WTC11 (cell line): ENCODE results near the gene DHX38. TPM values are rescaled to one million over a fixed set of nuclear protein-coding genes. Genes with fewer than 3 reads are reported as not detected.

Experiments
- ATAC-seq: fragments of 200-7000 bp; cut with Tn5 transposase; 2 replicates; pipeline ENCODE4 v1.10.0; 2021; ENCODE audit warnings: mild to moderate bottlenecking, moderate library complexity
- CTCF ChIA-PET: fragments of 300-600 bp; sonication (Branson Sonifier 250); formaldehyde crosslinking; loops from one replicate; lab custom pipeline; 2021; ENCODE audit warnings: antibody characterized with exemption; lab: Charles Lee
- POLR2A ChIA-PET: fragments of 350-600 bp; sonication (Branson Sonifier 250); formaldehyde crosslinking; loops from one replicate; lab custom pipeline; 2021; ENCODE audit warnings: antibody characterized with exemption; lab: Charles Lee
- DNase-seq: peaks from one replicate; pipeline ENCODE4 v3.0.0; 2021; ENCODE audit warnings: low spot score
- H3K27ac Mint-ChIP-seq: 2 replicates; pipeline ENCODE4 v1.8.0; 2021; ENCODE audit warnings: mixed read lengths
- H3K27me3 Mint-ChIP-seq: 2 replicates; pipeline ENCODE4 v1.8.0; 2021; ENCODE audit warnings: low read depth, mild to moderate bottlenecking, moderate library complexity, mixed read lengths
- H3K36me3 Mint-ChIP-seq: 2 replicates; pipeline ENCODE4 v1.8.0; 2021; ENCODE audit warnings: mixed read lengths
- H3K4me1 Mint-ChIP-seq: 2 replicates; pipeline ENCODE4 v1.8.0; 2022; ENCODE audit warnings: mixed read lengths
- H3K4me3 Mint-ChIP-seq: 2 replicates; pipeline ENCODE4 v1.8.0; 2021; ENCODE audit warnings: mild to moderate bottlenecking, moderate library complexity, mixed read lengths
- H3K9me3 Mint-ChIP-seq: 2 replicates; pipeline ENCODE4 v1.8.0; 2021; ENCODE audit warnings: mixed read lengths
- AFF4 ChIP-seq: sonication (generic); formaldehyde crosslinking; IDR thresholded peaks from 2 replicates; pipeline ENCODE4 v1.8.1; 2023; ENCODE audit warnings: mild to moderate bottlenecking, missing genetic modification reagents, borderline replicate concordance
- GTF2I ChIP-seq: fragments of 250-450 bp; sonication (Bioruptor Pico); conservative IDR thresholded peaks from 2 replicates; pipeline ENCODE4 v1.4.0; 2021; ENCODE audit warnings: mild to moderate bottlenecking
- JUN ChIP-seq: sonication (generic); formaldehyde crosslinking; IDR thresholded peaks from 2 replicates; pipeline ENCODE4 v1.8.0; 2023; ENCODE audit warnings: mild to moderate bottlenecking, missing genetic modification reagents
- MYBL2 ChIP-seq: sonication (generic); formaldehyde crosslinking; IDR thresholded peaks from 2 replicates; pipeline ENCODE4 v1.8.1; 2023; ENCODE audit warnings: mild to moderate bottlenecking, moderate library complexity, missing genetic modification reagents
- NFYB ChIP-seq: sonication (generic); formaldehyde crosslinking; conservative IDR thresholded peaks from 2 replicates; pipeline ENCODE4 v1.8.0; 2022; ENCODE audit warnings: low read depth, missing genetic modification reagents
- NR3C1 ChIP-seq: sonication (generic); formaldehyde crosslinking; conservative IDR thresholded peaks from 2 replicates; pipeline ENCODE4 v1.8.1; 2023; ENCODE audit warnings: low read depth, mild to moderate bottlenecking, missing genetic modification reagents
- OVOL2 ChIP-seq: fragments of 250-450 bp; sonication (Bioruptor Pico); IDR thresholded peaks from 2 replicates; pipeline ENCODE4 v1.9.0; 2021; ENCODE audit warnings: mild to moderate bottlenecking, borderline replicate concordance
- SMAD4 ChIP-seq: sonication (generic); formaldehyde crosslinking; IDR thresholded peaks from 2 replicates; pipeline ENCODE4 v1.8.0; 2022; ENCODE audit warnings: mild to moderate bottlenecking, missing genetic modification reagents
- SP1 ChIP-seq: sonication (generic); formaldehyde crosslinking; conservative IDR thresholded peaks from 2 replicates; pipeline ENCODE4 v1.8.1; 2022; ENCODE audit warnings: missing genetic modification reagents
- TP53 ChIP-seq: sonication (generic); formaldehyde crosslinking; IDR thresholded peaks from 2 replicates; pipeline ENCODE4 v1.8.1; 2023; ENCODE audit warnings: mild to moderate bottlenecking, missing genetic modification reagents
- ZNF138 ChIP-seq: sonication (generic); formaldehyde crosslinking; conservative IDR thresholded peaks from 2 replicates; pipeline ENCODE4 v1.8.1; 2022; ENCODE audit warnings: mild to moderate bottlenecking, moderate library complexity, missing genetic modification reagents
- ZNF281 ChIP-seq: sonication (generic); formaldehyde crosslinking; IDR thresholded peaks from 2 replicates; pipeline ENCODE4 v1.8.0; 2023; ENCODE audit warnings: mild to moderate bottlenecking, missing genetic modification reagents
- ZNF396 ChIP-seq: fragments of 250-450 bp; sonication (Bioruptor Pico); IDR thresholded peaks from 2 replicates; pipeline ENCODE4 v1.8.0; 2021; ENCODE audit warnings: mild to moderate bottlenecking, moderate library complexity, borderline replicate concordance
- ZNF416 ChIP-seq: fragments of 250-450 bp; sonication (Bioruptor Pico); IDR thresholded peaks from 2 replicates; pipeline ENCODE4 v1.9.0; 2021; ENCODE audit warnings: mild to moderate bottlenecking, inconsistent platforms
- ZSCAN18 ChIP-seq: fragments of 250-450 bp; sonication (Bioruptor Pico); IDR thresholded peaks from 2 replicates; pipeline ENCODE4 v2.1.2; 2022; ENCODE audit warnings: mild to moderate bottlenecking, moderate library complexity
- total RNA-seq: library from RNA; stranded (reverse); gene quantifications from 3 replicates; pipeline ENCODE4 v1.2.3, GENCODE V29; 2021
- TF ChIP-seq, protein P1 (sequence below): sonication (generic); formaldehyde crosslinking; IDR thresholded peaks from 2 replicates; pipeline ENCODE4 v1.8.1; 2022; ENCODE audit warnings: low read depth, missing genetic modification reagents, borderline replicate concordance
- TF ChIP-seq, protein P2 (sequence below): sonication (generic); formaldehyde crosslinking; IDR thresholded peaks from 2 replicates; pipeline ENCODE4 v1.8.0; 2022; ENCODE audit warnings: mild to moderate bottlenecking, missing genetic modification reagents
- TF ChIP-seq, protein P3 (sequence below): sonication (generic); formaldehyde crosslinking; conservative IDR thresholded peaks from 2 replicates; pipeline ENCODE4 v1.8.1; 2023; ENCODE audit warnings: mild to moderate bottlenecking, low read depth, missing genetic modification reagents, moderate library complexity
- TF ChIP-seq, protein P4 (sequence below): fragments of 250-450 bp; sonication (Bioruptor Pico); IDR thresholded peaks from 2 replicates; pipeline ENCODE4 v1.8.0; 2021; ENCODE audit warnings: mild to moderate bottlenecking

DHX38 gene
- total RNA-seq, 1 experiment from 2014 or later, result 91.7 TPM

DNA sequence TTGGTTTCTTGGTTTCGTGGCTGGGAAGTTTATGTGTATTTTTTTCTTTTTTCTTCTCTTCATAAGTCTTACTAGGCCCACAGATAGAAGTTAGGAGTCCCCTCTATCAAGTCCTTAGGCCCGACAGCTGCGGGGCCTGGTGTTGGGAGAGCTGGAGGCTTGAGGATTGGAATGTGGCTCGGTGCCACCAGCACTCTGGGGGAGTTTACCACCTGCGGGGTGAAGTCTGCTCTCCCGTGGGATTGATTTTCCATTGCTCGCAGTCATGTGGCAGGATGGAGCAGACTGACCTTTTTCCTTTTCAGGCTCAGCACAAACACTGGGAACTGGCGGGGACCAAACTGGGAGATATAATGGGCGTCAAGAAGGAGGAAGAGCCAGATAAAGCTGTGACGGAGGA is 7.5 kb downstream of the DHX38 start:
- no peak for ATAC-seq
- TF ChIP-seq SMAD4 (CRISPR knock-in tag) (no peak), OVOL2 (no peak), NFYB (CRISPR knock-in tag) (no peak), GTF2I (CRISPR knock-in tag) (no peak)
- TF ChIP-seq, protein P1, sequence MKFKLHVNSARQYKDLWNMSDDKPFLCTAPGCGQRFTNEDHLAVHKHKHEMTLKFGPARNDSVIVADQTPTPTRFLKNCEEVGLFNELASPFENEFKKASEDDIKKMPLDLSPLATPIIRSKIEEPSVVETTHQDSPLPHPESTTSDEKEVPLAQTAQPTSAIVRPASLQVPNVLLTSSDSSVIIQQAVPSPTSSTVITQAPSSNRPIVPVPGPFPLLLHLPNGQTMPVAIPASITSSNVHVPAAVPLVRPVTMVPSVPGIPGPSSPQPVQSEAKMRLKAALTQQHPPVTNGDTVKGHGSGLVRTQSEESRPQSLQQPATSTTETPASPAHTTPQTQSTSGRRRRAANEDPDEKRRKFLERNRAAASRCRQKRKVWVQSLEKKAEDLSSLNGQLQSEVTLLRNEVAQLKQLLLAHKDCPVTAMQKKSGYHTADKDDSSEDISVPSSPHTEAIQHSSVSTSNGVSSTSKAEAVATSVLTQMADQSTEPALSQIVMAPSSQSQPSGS (CRISPR knock-in tag), result no peak
- TF ChIP-seq, protein P2, sequence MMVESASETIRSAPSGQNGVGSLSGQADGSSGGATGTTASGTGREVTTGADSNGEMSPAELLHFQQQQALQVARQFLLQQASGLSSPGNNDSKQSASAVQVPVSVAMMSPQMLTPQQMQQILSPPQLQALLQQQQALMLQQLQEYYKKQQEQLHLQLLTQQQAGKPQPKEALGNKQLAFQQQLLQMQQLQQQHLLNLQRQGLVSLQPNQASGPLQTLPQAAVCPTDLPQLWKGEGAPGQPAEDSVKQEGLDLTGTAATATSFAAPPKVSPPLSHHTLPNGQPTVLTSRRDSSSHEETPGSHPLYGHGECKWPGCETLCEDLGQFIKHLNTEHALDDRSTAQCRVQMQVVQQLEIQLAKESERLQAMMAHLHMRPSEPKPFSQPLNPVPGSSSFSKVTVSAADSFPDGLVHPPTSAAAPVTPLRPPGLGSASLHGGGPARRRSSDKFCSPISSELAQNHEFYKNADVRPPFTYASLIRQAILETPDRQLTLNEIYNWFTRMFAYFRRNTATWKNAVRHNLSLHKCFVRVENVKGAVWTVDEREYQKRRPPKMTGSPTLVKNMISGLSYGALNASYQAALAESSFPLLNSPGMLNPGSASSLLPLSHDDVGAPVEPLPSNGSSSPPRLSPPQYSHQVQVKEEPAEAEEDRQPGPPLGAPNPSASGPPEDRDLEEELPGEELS (CRISPR knock-in tag), result no peak
- TF ChIP-seq, protein P3, sequence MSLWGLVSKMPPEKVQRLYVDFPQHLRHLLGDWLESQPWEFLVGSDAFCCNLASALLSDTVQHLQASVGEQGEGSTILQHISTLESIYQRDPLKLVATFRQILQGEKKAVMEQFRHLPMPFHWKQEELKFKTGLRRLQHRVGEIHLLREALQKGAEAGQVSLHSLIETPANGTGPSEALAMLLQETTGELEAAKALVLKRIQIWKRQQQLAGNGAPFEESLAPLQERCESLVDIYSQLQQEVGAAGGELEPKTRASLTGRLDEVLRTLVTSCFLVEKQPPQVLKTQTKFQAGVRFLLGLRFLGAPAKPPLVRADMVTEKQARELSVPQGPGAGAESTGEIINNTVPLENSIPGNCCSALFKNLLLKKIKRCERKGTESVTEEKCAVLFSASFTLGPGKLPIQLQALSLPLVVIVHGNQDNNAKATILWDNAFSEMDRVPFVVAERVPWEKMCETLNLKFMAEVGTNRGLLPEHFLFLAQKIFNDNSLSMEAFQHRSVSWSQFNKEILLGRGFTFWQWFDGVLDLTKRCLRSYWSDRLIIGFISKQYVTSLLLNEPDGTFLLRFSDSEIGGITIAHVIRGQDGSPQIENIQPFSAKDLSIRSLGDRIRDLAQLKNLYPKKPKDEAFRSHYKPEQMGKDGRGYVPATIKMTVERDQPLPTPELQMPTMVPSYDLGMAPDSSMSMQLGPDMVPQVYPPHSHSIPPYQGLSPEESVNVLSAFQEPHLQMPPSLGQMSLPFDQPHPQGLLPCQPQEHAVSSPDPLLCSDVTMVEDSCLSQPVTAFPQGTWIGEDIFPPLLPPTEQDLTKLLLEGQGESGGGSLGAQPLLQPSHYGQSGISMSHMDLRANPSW, result no peak
- TF ChIP-seq, all 79 proteins: peak for 0
- Mint-ChIP-seq H3K4me3 (no peak overlapping the region), H3K4me1 (no peaks in the 10 kb centered on the region), H3K9me3 (no peaks in the 10 kb centered on the region), H3K27ac (no peak overlapping the region), H3K36me3 (peaks cover 84% of the 10 kb centered on the region), H3K27me3 (no peaks in the 10 kb centered on the region; the same call in 1 of the 2 replicates)
- POLR2A ChIA-PET, result no interaction called here
- DNase-seq, result no peak
- CTCF ChIA-PET, result no interaction called here

DNA sequence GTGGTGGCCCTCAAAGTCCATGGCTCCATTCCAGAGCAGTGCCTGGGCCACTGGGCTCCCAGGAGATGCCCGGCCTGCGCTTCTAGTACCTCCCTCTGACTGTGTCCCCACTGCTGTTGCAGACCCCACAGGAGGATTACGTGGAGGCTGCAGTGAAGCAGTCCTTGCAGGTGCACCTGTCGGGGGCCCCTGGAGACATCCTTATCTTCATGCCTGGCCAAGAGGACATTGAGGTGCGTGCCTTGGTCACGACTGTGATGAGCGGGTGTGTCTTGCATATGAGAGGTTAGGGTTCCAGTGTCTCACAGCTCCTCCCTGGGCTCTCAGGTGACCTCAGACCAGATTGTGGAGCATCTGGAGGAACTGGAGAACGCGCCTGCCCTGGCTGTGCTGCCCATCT is 11.3 kb downstream of the DHX38 start:
- no peaks in the 10 kb centered on the region for H3K9me3 Mint-ChIP-seq
- ChIA-PET POLR2A (no interaction called here), CTCF (no interaction called here)
- ATAC-seq, result no peak
- H3K27ac Mint-ChIP-seq, result no peak overlapping the region
- peaks cover 90% of the 10 kb centered on the region for H3K36me3 Mint-ChIP-seq
- no peak for DNase-seq
- H3K4me1 Mint-ChIP-seq, result no peaks in the 10 kb centered on the region
- H3K4me3 Mint-ChIP-seq, result no peak overlapping the region
- H3K27me3 Mint-ChIP-seq, result no peaks in the 10 kb centered on the region; the same call in 1 of the 2 replicates
- TF ChIP-seq ZNF138 (CRISPR knock-in tag) (no peak), ZNF396 (CRISPR knock-in tag) (no peak), GTF2I (CRISPR knock-in tag) (no peak), NR3C1 (CRISPR knock-in tag) (no peak), ZSCAN18 (CRISPR knock-in tag) (no peak), AFF4 (no peak), SMAD4 (CRISPR knock-in tag) (no peak), ZNF416 (no peak), MYBL2 (CRISPR knock-in tag) (no peak), SP1 (CRISPR knock-in tag) (no peak), TP53 (CRISPR knock-in tag) (no peak), ZNF281 (CRISPR knock-in tag) (no peak), JUN (no peak)
- TF ChIP-seq, protein P4, sequence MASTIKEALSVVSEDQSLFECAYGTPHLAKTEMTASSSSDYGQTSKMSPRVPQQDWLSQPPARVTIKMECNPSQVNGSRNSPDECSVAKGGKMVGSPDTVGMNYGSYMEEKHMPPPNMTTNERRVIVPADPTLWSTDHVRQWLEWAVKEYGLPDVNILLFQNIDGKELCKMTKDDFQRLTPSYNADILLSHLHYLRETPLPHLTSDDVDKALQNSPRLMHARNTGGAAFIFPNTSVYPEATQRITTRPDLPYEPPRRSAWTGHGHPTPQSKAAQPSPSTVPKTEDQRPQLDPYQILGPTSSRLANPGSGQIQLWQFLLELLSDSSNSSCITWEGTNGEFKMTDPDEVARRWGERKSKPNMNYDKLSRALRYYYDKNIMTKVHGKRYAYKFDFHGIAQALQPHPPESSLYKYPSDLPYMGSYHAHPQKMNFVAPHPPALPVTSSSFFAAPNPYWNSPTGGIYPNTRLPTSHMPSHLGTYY, result no peak
